Astrocyte of the cerebellum (primary cell): Measurements from ENCODE around the gene SHROOM3.

ENCODE experiments used
- DNase-seq: peaks from one replicate; pipeline ENCODE4 v3.0.0-alpha.2; 2011; ENCODE audit warnings: low read depth
- H3K4me3 ChIP-seq: 2 replicates; pipeline ENCODE4 v1.5.1; 2011; ENCODE audit warnings: mild to moderate bottlenecking, low read depth, low read length, moderate library complexity
- CTCF ChIP-seq: IDR thresholded peaks from 2 replicates; pipeline ENCODE4 v1.5.1; 2012; ENCODE audit warnings: low read length, low read depth, moderate library complexity, mild to moderate bottlenecking; ENCODE audit errors: missing control alignments
- in situ Hi-C: cut with HindIII; loops from 2 replicates; pipeline ENCODE4 v1.10.0; 2017; ENCODE audit warnings: low sequenced_read_pairs

SHROOM3 gene

GRCh38 chr4:76624931-76625715 lies 190.1 kb downstream of the SHROOM3 start:
- TF ChIP-seq CTCF, result no peak
- in situ Hi-C loops, result no loop called here
- no peak for DNase-seq
- H3K4me3 ChIP-seq, result no peak overlapping the region

GRCh38 chr4:76626686-76627465 lies 191.8 kb downstream of the SHROOM3 start:
- no peak for DNase-seq
- peak; percentile 20 for TF ChIP-seq CTCF
- H3K4me3 ChIP-seq, result no peak overlapping the region
- in situ Hi-C loops, result no loop called here

GRCh38 chr4:76628251-76628650 lies 193.2 kb downstream of the SHROOM3 start:
- TF ChIP-seq CTCF, result no peak
- no peak overlapping the region for H3K4me3 ChIP-seq
- in situ Hi-C loops, result no loop called here
- DNase-seq, result no peak

GRCh38 chr4:76630741-76631140 lies 195.7 kb downstream of the SHROOM3 start:
- DNase-seq, result no peak
- no peak overlapping the region for H3K4me3 ChIP-seq
- in situ Hi-C loops, result no loop called here
- no peak for TF ChIP-seq CTCF

GRCh38 chr4:76634220-76634619 lies 199.2 kb downstream of the SHROOM3 start:
- no peak for DNase-seq
- TF ChIP-seq CTCF, result no peak
- no peak overlapping the region for H3K4me3 ChIP-seq
- in situ Hi-C loops, result no loop called here

GRCh38 chr4:76637712-76638361 lies 202.8 kb downstream of the SHROOM3 start:
- no peak overlapping the region for H3K4me3 ChIP-seq
- DNase-seq, result no peak
- in situ Hi-C loops, result no loop called here
- no peak for TF ChIP-seq CTCF
